ENCODE measurements around the gene TMEM176B.
"Not testable (repeated sequence)": the region's sequence is repeated elsewhere in the genome, so short reads cannot be mapped to it uniquely, and the experiment has no call there.

Gene TMEM176B

GRCh38 chr7:150788474-150789269 is 11.5 kb downstream of the TMEM176B start:
- no peak for FAIRE-seq

- no peak for FAIRE-seq
Measured at GRCh38 chr7:150787321-150788281, 12.6 kb downstream of the TMEM176B start.

- no peak for FAIRE-seq
Measured at GRCh38 chr7:150784954-150785353, 15.2 kb downstream of the TMEM176B start.

- FAIRE-seq = no peak
Measured at GRCh38 chr7:150784120-150784736, 15.9 kb downstream of the TMEM176B start.

GRCh38 chr7:150781961-150782360 is 18.2 kb downstream of the TMEM176B start:
- FAIRE-seq = no peak

- no peak for FAIRE-seq
Measured at GRCh38 chr7:150781103-150781502, 19.1 kb downstream of the TMEM176B start.

- FAIRE-seq = no peak
Measured at GRCh38 chr7:150780292-150780691, 19.9 kb downstream of the TMEM176B start.

- FAIRE-seq = peak; percentile 95
Measured at GRCh38 chr7:150778738-150779301, 21.3 kb downstream of the TMEM176B start.

GRCh38 chr7:150778014-150778737 is 22.0 kb downstream of the TMEM176B start:
- no peak for FAIRE-seq

GRCh38 chr7:150774131-150774530 is 26.0 kb downstream of the TMEM176B start:
- not testable (repeated sequence) for FAIRE-seq

- no peak for FAIRE-seq
Measured at GRCh38 chr7:150769768-150770167, 30.4 kb downstream of the TMEM176B start.

- FAIRE-seq = no peak
Measured at GRCh38 chr7:150766334-150766709, 33.8 kb downstream of the TMEM176B start.

GRCh38 chr7:150759479-150759878 is 40.7 kb downstream of the TMEM176B start:
- peak; percentile 16 for FAIRE-seq

- FAIRE-seq = peak; percentile 55
Measured at GRCh38 chr7:150756858-150757257, 43.3 kb downstream of the TMEM176B start.

- FAIRE-seq = no peak
Measured at GRCh38 chr7:150756166-150756565, 44.0 kb downstream of the TMEM176B start.

GRCh38 chr7:150755473-150756099 is 44.6 kb downstream of the TMEM176B start:
- no peak for FAIRE-seq

- FAIRE-seq = no peak
Measured at GRCh38 chr7:150754951-150755350, 45.2 kb downstream of the TMEM176B start.

- FAIRE-seq = no peak
Measured at GRCh38 chr7:150753826-150754603, 46.1 kb downstream of the TMEM176B start.

GRCh38 chr7:150753239-150753638 is 46.9 kb downstream of the TMEM176B start:
- no peak for FAIRE-seq

GRCh38 chr7:150751702-150752101 is 48.5 kb downstream of the TMEM176B start:
- no peak for FAIRE-seq

GRCh38 chr7:150748376-150748775 is 51.8 kb downstream of the TMEM176B start:
- no peak for FAIRE-seq
